ENCODE results near the gene EVX1.

EVX1 gene

GRCh38 chr7:27224983-27225934, 17.3 kb upstream of the EVX1 start:
- no peak for DNase-seq (ENCODE audit: low read depth in 2 of 3, low spot score in 1 of 3)

- no peak for DNase-seq (ENCODE audit: low read depth in 2 of 3, low spot score in 1 of 3)
Measured at GRCh38 chr7:27229448-27229847, 13.2 kb upstream of the EVX1 start.

DNA sequence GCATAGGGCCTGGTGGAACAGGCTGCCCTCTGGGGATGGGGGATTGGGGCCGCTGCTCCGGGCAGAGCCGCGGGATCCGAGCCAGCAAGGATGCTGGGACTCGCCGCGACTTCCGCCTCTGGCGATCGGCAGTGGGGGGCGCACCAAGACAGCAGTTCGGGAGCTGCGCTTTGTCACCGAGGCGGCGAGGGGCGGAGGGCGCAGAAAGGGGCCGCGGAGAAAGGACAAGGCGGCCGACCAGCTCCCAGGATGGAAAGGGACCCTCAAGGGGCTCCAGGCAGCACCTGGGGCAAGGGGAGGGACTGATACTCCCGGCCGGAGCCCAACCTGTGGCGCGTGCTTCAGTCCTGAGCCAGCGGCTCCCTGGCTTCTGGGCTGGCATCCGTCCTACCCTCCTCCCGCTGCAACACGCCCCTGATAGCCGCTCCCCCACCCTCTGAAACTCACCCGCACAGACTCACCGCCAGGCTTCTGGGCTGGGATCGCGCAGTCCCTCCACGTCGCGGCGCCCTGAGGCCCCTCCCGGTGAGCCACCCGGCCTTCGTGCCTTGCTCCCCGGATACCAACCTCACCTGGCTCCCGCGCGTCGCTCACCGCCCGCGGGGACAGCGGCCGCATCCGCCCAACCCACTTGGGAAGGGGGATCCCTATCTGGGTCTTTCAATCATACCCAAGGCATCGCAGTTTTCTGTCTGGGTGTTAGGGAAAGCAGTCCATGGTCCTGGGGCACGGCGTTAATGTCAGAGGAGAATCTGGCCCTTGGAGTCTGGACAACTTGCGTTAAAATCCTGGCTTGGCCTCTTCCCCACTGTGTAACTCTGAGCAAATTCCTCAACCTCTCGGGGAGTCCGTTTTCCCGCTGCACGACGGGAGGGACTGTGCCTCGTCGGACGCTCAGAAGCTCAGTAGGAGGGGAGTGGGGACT, 7.0 kb upstream of the EVX1 start:
- no peak for DNase-seq (ENCODE audit: low read depth in 2 of 3, low spot score in 1 of 3)

DNA sequence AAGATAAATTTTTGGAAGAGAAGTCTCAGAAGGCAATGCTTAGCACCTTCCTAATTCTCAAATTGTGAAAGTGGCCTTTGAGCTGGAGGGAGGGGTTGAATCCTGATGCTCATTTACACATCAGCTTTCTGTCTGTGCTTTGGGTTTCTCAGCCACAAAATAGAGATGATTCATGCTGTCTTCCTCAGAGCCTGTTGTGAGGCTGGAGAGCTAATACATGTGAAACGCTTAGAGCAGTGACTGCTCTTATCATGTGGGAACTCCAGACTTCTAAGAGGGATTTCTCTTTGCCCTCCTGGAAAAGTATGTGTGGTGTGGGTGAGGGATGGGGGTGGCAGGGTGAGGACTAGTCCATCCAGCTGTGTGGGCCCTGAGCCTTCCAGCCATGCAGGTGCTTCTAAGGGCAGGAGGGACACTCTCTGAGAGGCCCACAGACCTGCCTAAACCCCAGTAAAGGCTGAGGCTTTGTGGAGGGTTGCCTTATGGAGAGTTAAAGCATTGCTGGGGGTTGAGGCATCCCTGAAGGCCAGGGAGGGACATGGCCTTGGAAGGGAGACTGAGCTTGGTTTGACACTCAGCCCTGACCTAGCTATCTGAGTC, 4.8 kb upstream of the EVX1 start:
- no peak for DNase-seq (ENCODE audit: low read depth in 2 of 3, low spot score in 1 of 3)

DNA sequence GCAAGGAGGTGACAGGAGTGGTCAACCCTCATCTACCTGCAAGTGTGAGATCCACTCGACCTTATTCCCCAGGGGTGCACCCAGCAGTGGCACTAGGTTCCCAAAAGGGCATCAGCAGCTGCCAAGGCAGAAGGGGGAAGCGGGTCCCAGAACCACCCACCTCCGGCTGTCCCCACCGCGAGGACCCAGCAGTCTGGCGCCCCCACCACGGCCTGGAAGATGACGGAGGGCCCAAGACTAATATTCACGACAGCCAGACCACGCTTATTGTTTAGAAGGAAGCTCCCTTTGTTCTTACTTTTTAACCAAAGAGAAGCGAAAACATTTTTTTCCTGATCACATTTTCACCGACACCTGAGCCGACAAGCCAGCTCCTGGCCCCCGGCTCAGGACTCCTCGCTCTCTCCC, 3.6 kb upstream of the EVX1 start:
- DNase-seq (ENCODE audit: low read depth in 2 of 3, low spot score in 1 of 3): no peak

DNA sequence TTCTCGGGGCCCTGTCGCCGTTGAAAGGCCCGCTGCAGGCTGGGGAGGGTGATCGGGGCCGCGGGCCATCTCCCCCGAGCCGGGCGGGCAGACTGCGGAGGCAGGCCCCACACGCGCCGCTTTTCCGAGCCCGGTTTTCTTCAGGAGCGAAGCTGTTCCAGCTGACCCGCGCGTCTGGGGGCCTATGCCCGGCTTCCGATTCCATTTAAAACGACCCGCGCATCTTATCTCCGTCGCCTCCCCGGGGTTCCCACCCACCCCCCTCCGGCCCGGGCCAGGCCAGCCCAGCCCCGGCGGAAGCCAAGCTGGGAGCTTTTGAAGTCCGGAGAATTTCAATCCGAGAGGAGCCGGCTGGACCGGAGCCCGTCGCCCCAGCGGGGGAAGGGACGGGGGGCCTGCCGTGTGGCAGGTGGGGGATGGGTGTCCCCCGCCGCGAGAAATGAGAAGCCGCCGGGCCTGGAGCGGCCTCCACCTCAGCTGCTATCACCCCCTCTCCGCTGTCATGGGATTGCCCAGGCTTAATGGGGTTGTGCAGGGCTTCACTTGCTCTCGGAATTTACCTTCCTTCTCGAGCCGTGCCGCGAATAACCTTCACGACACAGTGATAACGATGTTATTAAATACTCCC, 3.1 kb upstream of the EVX1 start:
- DNase-seq (ENCODE audit: low read depth in 2 of 3, low spot score in 1 of 3): no peak

DNA sequence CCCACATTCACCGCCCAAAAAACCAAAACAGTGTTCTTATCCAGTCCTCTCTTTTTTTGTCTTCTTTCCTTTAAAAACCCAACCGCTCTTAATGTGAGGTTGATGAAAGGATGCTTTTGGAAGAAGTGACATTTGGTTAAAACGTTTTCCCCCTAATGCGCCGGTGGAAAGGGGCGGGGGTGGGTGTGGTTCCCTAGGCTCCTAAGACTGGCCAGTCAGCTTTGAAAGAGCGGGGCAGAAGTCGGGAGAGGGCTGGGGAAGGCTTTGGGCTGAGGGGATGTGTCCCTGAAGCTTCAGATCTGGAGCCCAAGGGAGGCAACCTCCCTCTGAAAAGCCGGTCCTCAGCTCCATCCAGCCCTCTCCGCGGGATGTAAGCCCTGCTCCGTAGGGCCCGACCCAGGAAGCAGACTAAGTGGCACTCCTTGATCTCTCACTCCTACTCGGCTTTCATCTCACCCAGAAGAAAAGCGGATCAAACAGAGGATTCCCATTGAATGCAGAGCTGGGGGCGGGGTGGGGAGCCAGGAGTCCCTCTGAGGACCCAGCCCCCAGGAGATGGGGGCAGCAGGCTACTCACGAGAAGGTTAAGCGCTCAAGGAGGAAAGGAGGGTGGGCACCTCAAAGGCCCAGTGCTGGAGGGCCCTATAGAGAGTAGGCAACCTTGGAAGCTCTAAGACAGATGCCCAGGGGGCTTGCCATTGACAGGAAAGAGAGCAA, 2.4 kb upstream of the EVX1 start:
- no peak for DNase-seq (ENCODE audit: low read depth in 2 of 3, low spot score in 1 of 3)

DNA sequence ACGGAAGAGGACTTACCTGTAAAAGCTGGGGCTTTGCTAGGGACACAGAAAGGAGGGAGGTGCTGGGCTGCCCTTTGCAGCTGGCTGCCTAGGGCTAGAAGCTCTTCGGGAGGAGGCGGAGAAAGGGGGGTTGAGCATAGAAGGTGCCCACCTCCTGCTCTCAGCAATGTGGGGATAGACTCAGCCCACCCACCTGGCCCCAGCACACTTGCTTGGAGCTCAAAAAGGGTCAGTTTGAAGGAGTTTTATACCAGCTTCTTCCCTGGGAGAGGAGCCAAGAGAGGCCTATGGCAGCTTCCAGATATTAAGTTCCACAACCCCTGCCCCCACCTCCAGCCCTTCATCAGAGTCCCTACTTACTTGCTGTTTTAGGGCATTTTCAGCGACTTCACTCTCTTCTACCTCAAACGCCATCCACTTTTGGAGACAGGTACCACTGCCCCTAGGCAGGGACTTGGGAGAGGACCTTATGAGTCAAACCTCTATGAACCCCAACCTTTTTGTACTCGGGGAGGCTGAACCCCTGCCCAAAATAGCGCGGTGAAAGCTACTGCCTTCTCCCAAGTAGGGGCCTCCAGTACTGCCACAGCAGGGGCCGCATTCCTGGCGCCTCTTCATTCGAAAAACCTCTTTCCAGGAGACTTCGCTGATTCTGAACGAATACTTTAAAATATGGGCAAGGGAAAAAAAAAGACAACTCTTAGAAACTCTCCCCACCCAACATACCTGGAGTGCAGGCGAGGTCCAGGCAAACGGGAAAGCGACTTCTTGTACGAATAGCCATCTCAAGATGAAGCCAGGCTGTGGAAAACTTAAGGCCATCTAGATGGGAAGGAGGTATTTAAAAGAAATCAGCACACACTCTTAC, 1.2 kb upstream of the EVX1 start:
- no peak for DNase-seq (ENCODE audit: low read depth in 2 of 3, low spot score in 1 of 3)

DNA sequence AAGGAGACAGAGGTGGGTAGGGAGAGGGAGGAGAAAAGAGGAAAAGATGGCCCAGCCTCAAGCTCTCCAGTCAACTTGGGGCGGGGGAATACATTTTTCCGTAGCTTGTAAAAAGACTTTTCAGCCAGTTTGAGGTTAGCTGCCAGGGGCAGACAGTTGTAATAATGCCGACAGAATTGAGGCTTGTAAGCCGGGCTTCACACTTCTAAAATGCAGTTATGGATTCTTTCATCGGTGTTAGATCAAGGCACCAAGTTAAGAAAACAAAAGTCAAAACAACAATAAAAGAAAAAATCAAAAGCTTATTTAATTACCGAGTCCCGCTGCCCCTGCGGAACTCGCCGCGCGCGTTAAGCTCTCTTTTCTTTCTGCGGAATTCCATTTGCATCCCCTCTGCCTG, 448 bp upstream of the EVX1 start:
- no peak for DNase-seq (ENCODE audit: low read depth in 2 of 3, low spot score in 1 of 3)

- no peak for DNase-seq (ENCODE audit: low read depth in 2 of 3, low spot score in 1 of 3)
Measured at GRCh38 chr7:27243340-27244163, 950 bp downstream of the EVX1 start.

DNA sequence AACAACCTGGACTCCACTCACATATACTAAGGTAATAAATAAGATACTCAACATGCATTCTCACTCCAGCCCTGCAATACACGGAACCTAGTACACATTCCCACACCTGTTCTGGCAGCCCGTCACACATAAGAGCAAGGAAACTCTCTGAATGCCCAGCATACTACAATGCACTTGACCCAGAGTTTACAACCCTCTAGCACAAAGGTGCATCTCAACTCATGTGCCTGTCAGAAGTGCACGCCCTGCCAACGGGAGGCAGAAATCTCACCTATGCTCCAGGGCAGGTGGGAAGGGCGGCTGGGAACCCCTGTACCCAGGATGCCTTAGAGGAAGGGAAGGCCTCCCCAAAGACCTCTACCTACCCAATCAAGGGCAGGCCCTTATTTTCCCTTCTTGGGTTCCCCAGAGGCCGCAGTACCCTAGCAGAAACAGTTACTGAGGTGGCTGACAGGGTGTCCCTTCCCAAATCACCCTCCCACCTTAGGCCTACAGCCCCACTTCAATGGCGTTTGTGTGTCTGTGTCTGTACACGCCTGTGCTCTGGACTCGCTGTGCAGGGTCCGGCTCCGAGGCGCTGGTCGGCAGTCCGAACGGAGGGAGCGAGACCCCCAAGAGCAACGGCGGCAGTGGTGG, 2.0 kb downstream of the EVX1 start:
- no peak for DNase-seq (ENCODE audit: low read depth in 2 of 3, low spot score in 1 of 3)

DNA sequence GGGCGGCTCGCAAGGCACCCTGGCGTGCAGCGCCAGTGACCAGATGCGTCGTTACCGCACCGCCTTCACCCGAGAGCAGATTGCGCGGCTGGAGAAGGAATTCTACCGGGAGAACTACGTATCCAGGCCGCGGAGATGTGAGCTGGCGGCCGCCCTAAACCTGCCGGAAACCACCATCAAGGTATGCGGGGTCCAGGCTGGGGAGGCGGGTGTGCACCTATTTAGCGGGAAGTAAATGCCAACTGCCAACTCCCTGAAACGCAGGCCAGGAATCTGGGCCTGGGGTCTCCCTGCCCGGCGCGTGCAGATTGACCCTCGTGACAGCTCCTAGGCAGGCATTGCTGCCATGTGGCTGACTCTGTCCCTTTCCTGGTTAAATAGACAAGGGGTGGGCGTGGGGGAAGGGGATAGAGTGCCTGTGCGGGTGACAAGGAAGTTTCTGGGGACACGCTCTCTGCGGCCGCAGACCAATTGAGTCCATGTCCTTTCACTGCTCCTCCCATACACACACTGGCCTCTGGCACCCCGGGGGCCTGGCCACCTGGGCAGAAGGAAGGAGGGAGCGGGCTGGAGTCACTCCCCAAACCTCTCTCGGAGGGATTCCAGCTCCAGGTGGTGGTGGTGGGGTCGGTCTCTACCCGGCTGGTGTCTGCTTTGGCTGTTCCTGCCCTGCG, 2.7 kb downstream of the EVX1 start:
- DNase-seq (ENCODE audit: low read depth in 2 of 3, low spot score in 1 of 3): no peak

GRCh38 chr7:27245798-27246691, 3.4 kb downstream of the EVX1 start:
- no peak for DNase-seq (ENCODE audit: low read depth in 2 of 3, low spot score in 1 of 3)

DNA sequence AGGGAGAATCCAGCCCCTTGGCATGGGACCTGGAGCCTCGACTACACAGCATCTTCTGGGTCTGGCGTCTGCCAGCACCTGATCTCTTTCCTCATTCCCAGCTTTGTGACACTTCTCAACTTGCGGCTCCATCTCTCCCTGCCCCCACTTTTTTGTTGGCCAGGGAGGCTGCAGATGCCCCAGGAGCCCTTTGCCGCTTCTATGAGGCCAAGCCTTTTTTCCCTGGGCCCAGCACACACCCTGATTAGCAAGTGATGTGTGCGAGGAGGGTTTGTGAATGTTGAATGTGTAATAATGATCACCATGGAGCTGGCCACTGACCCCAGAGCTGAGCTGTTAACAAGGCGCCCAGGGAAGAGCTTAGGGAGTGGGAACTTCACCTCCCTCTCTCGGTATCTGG, 4.4 kb downstream of the EVX1 start:
- DNase-seq (ENCODE audit: low read depth in 2 of 3, low spot score in 1 of 3): no peak

DNA sequence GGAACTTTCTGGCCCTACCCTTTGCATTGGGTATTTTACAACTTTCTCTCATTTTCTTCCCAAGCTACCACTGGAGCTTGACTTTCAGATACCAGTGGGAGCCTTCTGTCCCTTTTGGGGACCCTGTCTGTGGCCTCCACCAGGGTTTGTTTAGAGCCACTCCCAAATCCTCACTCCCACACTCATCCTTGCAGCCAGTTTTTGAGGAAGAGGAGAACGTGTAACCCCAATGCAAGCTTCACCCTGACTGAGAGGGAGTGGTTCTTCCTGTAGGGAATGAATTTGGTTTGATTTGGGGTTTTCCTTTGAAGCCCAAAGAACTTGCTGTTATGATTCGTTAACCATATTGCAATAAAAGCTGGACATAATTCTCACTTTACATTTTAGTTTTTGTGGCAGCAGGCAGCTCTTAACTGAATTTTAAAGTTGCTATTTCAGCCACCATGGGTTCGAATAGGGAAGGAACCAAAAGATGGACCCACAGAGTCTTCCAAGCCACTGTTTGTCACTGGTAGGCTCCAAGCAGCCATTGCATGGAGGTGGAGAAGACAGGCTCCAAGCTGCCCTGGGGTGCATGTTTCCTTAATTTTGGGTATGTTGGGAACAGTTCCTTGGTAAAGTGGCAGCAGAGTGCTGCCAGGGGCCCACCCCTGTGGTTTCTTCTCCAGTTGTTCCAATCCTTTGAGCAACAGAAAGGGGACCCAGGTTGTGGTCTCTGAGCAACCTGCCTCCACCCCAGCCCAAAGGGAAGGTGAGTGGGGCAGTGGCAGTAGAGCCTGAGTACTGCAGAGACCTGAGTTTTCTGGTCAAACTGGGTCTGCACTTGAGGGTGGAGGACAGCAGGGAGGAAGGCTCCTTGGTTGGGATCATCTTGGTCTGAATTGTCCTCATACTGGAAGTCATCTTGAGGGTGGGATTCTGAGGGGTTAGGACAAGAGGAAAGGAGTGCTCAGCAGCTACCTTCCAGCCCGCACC, 5.1 kb downstream of the EVX1 start:
- no peak for DNase-seq (ENCODE audit: low read depth in 2 of 3, low spot score in 1 of 3)

DNA sequence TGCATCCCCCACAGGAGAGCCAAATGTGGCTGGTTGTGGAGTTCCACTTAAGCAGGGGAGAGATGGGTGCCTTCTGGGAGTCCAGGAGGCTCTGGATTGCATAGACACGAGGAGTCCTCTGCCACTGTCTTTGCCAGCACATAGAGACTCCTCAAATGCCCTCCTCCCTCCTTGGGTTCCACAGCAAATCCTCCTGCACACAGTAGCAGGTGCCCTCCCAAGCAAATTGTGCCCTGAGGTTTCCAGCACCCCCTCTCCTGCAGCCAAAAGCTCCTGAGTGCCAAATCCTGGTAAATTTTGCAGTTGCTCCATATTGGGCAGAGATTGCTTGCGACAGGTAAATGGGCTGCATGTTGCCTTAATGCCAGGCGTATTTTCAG, 5.8 kb downstream of the EVX1 start:
- DNase-seq (ENCODE audit: low read depth in 2 of 3, low spot score in 1 of 3): no peak

Data from stimulated activated CD4-positive, alpha-beta T cell treated with anti-CD3 and anti-CD28 coated beads, Interleukin-12 subunit alpha, Interleukin-12 subunit beta, amount 100 ng/mL, for 48 hours (primary cell).